HG02759 (cell line): Measurements from ENCODE around the gene OSR1.
"Not testable (repeated sequence)": the region's sequence is repeated elsewhere in the genome, so short reads cannot be mapped to it uniquely, and the experiment has no call there.

Source experiments
- ATAC-seq: cut with Tn5 transposase; IDR thresholded peaks from one replicate; pipeline ENCODE4 v1.9.1; 2021; ENCODE audit warnings: mild to moderate bottlenecking, moderate library complexity; ENCODE audit not compliant: unreplicated experiment

The OSR1 gene

DNA sequence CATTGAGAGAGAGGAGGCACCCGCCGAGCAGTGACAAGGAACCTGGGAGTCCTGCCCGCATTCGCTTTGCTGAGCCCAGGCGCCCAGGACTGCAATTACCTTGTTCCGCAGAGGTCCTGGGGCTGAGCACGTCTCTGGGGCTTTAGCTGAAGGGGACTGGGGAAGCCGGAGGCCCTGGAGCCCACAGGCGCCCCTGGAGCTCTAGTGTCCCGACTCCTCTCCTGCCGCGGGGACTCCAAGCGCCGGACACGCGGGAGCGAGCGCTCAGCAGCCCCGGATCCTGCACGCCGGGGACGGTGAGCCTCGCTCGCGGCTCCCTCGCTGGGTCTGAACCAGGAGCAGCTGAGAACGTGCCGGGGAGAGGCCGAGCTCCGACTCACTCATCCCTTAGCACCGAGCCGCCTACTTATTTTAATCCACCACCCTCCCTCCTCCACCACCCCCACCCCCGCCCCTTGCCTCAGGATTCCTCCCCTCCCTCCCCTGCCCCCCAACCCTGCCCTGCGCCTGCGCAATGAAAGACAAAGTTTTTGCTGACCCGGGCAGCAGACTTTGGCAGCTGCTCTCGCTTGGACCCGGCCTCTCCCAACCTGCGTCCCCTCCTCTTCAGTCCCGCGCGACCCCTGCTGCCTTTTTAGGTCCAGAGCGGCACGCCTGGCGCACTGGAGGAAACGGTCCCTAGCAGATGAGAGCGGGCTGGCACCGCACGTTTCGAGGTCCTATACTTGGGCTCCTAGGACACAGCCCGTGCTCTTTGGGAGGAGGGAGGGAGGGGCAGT is at the start of gene OSR1:
Gene OSR1 (minus strand): TSS at position 382 of the 779 bp plus-strand sequence. CDS start 4,818 bp downstream, outside the sequence.
- ATAC-seq: no peak

DNA sequence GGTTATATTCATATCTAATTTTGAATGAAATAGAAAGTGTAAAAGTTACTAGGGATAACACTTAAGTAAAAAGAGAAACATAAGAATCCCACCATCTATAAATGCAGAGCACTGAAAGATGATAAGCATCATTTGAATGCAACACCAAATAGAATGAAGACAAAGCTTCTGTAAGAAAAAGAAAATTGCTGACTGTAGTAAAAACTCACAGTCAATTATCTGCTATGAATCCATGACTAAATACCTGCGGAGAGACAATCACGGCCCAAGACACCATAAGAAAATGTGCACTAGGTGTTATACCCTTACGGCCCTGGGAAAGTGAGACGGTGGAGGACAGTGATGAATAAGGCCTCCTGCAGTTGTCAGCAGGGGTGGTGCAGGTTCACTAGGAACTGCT is 45.4 kb upstream of the OSR1 start:
- ATAC-seq: no peak

DNA sequence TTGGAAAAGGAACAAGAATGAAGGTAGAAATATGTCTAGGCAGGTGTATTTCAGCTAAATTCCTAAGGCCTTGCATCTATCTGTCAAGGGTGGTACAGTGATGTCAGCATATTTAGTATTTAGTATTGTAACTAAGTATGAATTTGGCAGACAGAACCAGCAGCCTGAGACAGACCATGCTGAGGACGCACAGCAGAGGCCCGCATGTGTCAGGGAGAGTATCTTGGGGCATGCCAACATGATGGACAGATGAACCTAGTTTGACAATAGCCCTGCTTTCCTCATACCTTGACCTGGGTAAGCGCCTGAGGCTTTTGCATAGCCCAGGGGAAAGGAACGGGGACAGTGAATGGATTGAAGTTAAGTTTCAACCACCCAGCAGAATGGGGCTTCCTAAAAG is 33.8 kb upstream of the OSR1 start:
- no peak for ATAC-seq

DNA sequence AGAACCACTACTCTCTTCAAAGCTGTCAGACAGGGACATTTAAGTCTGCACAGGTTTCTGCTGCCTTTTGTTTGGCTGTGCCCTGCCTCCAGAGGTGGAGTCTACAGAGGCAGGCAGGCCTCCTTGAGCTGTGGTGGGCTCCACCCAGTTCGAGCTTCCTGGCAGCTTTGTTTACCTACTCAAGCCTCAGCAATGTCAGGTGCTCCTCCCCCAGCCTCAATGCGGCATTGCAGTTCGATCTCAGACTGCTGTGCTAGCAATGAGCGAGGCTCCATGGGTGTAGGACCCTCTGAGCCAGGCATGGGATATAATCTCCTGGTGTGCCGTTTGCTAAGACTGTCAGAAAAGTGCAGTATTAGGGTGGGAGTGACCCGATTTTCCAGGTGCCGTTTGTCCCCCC is 31.0 kb upstream of the OSR1 start:
- not testable (repeated sequence) for ATAC-seq

DNA sequence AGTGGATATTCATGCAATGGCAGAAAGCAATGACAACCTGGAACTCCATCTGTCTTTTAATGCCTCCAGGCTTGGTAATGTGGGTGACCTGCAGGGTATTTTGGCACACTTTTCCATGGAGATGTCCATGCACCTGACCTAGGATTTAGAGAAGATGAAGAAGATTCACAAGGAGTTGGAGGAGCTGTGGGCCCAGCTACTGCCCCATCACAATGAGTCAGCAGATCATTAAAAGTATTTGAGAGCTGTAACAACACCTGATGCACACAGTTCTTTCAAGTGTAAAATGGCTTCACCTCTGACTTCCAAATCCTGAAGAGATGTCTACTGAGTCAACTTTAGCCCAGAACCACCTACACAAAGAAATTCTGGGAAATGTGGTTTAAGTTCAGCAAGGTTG is 22.1 kb upstream of the OSR1 start:
- ATAC-seq: no peak

DNA sequence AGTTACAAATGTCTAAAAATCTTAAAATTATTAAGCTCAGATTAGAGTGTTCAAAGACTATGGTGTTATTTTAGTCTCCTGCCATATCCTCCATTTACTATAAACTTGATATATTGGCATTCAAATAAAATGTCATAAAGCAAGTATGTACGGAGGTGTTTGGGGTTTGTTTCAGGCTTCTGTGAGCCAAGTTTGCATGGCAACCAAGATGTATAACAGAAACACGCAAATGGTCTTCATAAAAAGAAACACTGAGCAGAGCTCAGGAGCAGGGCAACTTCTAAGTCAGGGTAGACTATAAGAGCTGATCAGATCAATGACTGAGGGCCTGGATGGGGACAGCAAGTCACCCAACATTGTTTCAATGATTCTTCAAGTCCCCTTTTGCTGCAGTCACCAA is 20.5 kb upstream of the OSR1 start:
- ATAC-seq: no peak

DNA sequence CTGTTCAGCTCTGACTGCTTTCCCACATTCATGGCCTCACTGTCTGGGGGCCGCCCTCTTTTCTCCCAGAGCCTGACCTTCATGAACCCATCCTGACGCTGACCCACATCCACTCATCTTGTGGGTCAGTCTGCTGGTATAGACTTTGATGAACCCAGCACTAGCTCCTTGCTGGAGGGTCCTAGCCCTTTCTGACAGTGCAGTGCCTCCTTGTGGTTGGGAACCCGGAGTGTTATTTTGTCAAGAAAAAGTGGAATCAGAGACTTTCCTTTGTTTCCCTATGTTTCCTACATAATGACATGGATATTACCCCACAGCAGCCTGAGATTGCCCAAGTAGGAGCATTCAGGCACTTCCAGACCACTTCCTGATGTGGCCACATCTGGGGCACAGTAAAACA is 19.3 kb upstream of the OSR1 start:
- ATAC-seq: no peak

DNA sequence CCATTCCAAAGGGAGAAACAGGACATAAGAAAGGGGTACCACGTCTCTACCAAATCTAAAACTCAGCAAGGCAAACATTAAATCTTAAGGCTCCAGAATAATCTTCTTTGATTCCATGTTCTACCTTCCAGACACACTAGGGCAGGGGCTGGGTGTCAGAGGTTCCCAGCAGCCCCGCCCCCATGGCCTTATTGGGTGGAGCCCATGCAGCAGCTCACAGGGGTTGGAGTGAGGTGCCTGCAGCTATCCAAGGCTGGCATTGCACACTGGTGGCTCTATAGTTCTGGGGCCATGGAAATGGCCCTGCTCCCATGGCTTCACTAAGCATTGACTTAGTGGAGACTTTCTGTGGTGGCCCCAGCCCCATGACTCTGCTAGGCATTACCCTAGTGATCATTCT is 14.9 kb upstream of the OSR1 start:
- no peak for ATAC-seq

DNA sequence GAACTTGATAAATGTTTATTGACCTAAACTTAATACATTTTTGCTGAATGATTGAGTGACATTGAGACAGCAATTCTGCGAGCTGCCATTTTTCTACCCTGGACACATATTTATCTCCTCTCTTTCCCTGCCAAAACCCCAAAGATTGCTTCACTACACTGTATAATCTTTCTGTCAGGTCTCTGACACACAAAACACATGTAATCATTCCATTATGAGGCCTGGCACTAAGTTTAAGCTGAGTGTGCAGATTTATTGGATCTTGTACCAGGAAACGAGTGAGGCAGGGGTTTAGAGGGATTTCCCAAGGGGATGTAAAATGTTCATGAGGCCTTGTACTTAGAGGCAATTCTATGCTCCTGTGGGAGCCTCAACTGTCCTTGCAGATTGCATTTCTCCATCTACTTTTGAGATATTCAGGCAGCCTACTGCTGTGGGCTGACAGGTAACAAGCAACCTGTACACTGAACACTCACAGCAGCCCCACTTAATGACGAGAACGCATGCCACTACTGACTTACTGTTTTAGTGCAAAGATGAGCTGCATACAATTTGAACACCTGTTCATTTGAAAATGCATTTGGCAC is 13.7 kb upstream of the OSR1 start:
- ATAC-seq: no peak

DNA sequence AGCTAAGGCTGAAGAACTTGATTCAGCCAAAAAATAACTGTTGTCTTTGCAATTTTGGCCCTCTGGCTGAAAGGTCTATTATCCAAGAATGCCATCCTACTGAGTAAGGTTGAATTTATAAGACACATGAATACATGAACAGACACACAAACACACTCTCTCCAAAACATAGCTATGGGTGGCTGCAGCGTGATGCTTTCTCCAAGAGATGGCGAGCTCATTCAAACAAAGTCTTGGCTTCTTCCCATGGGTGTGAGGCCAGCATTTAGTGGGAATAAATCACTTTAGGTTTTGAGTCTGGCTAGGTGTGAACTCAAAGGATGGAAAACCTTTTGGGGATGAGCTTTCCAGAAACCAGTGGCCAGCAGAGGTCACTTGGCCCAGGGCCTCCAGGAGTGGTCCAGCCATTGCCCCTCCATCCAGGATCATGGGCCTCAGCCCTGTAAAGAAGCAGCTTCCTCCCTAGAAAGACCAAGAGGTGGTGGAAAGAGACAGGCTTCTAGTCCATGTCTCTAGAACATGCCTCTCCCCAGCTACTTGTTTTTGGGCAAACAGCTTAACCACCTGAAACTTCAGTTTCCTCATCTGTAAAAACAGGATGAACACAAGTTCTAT is 11.0 kb upstream of the OSR1 start:
- no peak for ATAC-seq

DNA sequence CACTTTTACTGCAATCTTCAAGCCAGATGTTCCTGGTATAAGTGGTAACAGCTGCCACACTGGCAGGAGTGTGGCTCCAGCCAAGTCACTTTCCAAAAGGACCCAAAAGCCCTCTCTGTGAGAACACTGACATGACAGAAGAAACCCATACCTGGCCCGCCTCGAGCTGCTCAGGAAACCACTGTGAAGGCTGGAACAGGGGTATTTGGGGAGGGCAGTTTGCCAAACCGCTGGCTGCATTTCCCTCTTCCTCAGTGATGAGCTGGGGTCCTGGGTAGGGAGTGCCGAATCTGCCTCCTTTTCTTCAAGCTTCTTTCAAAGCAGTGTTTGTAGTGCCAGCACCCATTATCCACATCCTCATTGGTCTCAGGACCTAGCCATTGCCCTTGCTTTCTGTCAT is 10.3 kb upstream of the OSR1 start:
- no peak for ATAC-seq

DNA sequence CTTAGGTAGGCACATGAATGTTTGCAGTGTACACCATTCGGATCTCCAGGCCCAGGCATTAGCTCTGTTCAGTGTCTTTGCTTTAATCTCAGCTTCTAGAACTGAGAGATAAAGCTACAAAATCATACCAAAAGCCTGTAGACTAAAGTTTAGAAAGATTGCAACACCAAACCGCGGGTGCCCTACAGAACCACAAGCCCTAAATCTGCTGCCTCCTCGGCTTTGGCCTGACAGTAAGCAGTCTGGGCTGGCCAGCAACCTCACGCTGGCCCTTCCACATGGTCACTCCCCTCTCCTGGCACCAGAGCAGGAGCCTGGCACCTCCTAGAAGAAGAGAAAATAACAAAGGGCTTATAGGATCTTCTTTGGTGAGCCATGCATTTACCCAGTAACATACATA is 8.9 kb upstream of the OSR1 start:
- no peak for ATAC-seq

DNA sequence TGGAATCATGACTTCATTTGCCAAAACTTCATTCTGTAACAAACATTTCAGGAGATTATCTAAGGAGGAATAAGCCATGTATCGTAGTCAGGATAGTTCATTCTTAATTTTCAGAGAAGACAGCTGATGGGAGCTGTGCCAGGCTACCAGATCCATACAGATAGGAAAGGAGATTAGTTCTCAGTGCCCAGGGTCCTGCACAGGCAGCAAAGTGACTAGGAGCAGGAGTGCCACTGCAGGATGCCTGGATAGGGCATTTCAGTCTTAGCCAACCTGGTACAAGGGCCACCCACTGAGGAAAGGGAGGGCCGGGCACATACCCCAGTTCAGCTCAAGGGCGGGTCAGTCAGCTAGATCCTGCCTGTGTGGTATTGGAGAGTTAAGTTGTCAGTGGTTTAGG is 6.7 kb upstream of the OSR1 start:
- ATAC-seq: no peak

DNA sequence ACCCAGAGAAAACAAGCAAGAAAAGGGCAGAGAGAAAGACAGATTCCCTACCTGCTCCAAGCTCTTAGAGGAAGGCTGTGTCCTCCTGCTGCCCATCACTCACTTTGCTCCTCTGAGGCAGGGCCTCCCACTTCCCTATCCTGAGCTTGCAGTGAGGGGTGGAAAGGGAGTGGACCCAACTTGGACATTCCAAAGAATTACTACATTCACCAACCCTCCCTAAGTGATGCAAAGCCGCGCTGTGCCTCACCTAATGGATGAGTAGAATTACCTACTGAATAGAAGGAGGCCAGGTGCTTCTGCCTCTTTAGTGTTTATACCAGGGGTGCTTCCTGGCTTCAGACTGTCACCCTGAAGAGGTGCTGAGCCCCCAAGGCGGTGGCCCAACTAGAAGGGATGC is 5.6 kb upstream of the OSR1 start:
- no peak for ATAC-seq

DNA sequence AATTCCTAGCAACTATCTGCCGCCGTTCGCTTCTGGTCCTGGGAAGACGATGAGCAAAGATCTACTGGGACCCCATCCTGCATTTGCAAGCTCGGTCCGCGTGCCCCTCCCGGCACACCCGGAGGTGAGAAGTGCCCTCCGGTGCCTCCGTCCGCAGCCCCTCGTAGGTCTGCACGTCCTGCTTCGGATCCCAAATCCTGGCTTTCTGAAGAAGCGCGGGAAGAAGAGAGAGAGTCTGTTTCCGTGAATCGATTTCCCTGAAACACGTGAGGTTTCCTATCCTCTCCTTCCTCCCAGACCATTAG is 5.0 kb upstream of the OSR1 start:
- no peak for ATAC-seq

DNA sequence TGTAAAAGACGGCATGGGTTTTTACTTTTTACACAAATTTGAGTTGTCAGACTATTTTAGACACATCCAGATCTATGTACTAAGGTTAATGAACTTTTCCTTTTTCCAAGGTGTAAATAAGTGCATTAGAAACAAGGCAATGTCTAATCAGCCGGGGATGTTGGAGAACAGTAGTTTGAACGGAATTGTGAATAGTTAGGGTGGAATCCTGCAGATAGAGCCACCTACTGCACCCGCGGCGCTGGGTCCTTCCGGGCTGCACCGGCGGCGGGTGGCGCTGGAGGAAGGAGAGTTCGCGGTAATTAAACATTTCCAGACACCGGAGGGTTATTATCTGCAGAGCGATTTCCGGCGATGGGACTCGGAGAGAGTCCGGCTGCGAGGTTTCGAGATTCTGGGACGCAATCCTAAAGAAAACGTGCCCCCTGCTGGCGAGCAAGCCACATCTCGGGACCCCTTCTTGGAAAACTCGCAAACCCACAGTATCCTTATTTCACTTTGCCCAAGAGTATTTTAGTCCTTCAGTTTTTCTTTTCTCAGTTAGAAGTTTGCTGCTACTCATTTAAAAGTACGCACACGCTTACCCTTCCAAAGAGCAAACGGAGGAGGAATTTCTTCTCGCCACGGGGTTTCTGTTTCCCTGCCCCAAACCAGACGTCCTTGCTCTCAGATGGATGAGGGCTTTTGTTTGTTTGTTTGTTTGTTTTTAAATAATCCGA is 4.5 kb upstream of the OSR1 start:
- peak; percentile 41 for ATAC-seq

DNA sequence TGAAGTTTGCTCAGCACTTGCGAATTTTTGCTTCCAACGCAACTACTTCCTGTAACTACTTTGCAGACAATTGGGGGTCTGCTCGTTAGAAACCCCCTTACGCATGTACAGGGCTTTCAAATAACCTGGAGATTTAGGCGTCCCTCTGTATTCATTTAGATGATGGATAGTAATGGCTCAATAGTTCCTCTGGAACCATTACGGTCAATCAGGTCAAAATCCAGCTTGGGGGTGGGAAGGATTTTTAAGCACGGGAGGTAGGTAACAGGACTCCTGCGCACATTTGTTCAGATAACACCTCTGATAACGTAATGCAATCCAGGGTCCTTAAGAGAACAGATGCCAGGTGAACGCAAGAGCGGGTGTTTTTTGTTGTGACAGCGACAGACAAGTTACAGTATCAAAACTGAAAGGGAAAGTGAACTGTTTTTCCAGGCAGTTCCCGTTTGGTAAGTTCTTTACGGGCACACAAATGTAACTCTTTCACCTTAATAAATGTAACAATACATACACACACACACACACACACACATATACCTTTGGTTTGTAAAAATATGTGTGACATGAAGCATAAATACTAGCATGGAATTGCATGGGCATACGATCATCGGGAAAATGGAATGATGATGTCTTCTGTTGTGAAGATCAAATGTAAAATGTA is 3.8 kb upstream of the OSR1 start:
- no peak for ATAC-seq

DNA sequence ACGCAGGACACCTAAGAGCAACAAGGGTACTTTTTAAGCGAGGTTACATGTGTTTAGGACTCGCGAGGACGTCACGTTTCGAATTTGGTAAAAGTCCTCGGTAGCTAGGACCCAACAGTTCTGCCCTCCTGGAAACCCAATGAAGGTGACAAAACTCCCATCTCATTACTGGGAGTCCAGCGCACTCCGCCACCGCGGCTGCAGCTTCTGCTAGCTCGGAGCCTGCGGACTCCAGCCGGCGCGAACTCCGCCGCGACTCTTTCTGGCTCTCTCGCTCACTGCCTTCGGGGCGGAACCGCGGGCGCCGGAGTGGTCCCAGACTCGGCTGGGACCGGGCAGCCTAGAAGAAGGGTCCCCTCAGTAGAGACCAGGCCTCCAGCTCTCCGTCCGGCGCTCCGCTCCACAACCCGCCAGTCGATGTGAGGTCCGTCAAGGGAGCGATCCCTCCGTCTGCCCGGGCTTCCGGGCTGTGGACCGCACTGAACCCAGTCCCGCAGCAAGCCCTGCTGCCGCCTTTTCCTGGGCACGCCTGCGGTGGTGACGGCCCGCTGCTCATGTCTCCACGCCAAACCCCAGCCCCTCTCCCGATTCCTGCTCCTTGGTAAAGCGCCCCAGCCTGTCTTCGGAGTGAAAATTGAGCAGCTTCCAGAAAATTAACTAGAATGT is 3.0 kb upstream of the OSR1 start:
- ATAC-seq: peak; percentile 29

DNA sequence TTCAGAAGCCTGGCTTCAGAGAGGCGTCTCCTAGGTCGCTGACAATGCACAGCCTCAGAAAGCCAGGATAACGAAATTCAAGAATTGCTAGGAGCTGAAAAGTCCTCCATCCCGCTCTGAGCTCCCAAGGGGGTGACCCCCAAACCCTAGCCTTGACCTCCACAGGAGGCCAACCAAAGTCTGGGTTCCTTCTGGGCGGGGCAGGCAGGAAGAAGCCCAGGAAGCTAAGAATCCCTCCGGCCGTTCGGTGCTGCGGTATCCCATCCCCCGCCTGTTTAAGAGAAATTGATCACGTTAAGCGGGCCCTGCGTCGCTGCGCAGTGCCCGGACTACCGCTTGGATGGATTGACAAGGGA is 2.5 kb upstream of the OSR1 start:
- ATAC-seq: no peak

DNA sequence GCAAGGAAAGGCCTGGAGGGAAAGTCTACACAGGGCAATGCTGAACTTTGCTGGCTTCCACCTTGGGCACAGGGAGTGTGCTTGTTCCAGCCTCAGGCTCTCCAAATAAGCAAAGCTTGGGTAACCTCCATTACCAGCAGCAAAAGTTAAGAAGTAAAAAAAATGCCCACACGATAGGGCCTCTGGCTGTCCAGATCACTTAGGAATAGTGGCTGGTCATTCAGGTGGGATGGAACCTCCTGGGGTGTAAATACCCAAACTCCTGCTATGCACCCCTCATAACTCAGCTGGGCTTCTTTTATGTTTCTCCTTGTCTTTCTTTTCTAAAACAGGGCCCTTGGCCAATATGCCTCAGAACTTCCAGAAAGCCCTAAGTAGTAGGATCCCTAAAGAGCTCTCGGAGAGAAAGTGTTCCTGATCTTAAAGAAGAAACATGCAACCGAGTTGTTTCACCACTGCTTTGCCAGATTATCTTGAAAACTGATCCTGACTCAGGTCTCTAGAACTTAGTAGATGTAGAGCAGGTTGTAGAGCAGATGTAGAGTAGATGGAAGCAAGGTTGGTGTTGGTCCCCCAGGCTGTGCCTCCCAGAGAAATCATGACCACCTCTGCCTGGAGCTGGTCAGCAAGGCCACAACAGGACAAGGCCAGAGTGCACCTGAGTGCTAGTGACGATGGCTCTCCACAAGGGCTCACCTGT is 2.0 kb upstream of the OSR1 start:
- ATAC-seq: no peak
